K562 (cell line): ENCODE measurements around the gene SCN4B. TPM values are rescaled to one million over a fixed set of nuclear protein-coding genes. Genes with fewer than 3 reads are reported as not detected.

Experiments used
- ATAC-seq: fragments of 200-7000 bp; cut with Tn5 transposase; 3 replicates; pipeline ENCODE4 v1.9.1; 2020; ENCODE audit warnings: moderate library complexity
- BruUV-seq: library from RNA; stranded (reverse); fragments of 400-500 nt; replicated peaks from 2 replicates; lab custom pipeline; 2021; lab: Mats Ljungman, UMichigan
- CTCF ChIA-PET: fragments of 300-600 bp; formaldehyde crosslinking; extraction: SDS; loops from one replicate; lab custom pipeline; 2021; ENCODE audit warnings: low intra/inter-chr PET ratio; lab: Yijun Ruan, JAX
- POLR2A ChIA-PET: fragments of 300-600, 350-650 bp; sonication (Branson Sonifier 250); formaldehyde crosslinking; extraction: SDS; loops from one replicate; lab custom pipeline; 2021; ENCODE audit warnings: antibody characterized with exemption, inconsistent platforms; lab: Yijun Ruan, JAX
- DNase-seq, 4 experiments: peaks; one replicate each; pipeline versions ENCODE4 v3.0.0 to v3.0.0-alpha.2; 2011 to 2018; ENCODE audit warnings: low spot score in 3 of 4, mixed read lengths in 3 of 4; ENCODE audit errors: extremely low read depth in 1 of 4
- FAIRE-seq: peaks from 2 replicates; lab custom pipeline; 2011; peaks lifted over from hg19 to GRCh38; lab: Jason Lieb, UNC
- H2AFZ ChIP-seq: 2 replicates; pipeline ENCODE4 v1.6.0; 2011; ENCODE audit warnings: low read depth, low read length, control low read depth, inconsistent platforms
- H3K27ac ChIP-seq: fragments of 200-600 bp; 3 replicates; pipeline ENCODE4 v1.8.0; 2011; ENCODE audit warnings: low read depth, mild to moderate bottlenecking, control low read depth, inconsistent platforms, low read length, moderate library complexity, mixed read lengths; ENCODE audit errors: extremely low read depth
- H3K27me3 ChIP-seq, 2 experiments: fragments of 300-600 bp in 1 of 2; 2 replicates in 1 of 2; 3 replicates in 1 of 2; pipeline versions ENCODE4 v1.6.0 to v1.8.0; 2011; ENCODE audit warnings: inconsistent platforms in 2 of 2, low read length in 2 of 2, mild to moderate bottlenecking in 1 of 2, mixed read lengths in 1 of 2, moderate library complexity in 1 of 2; ENCODE audit not compliant: control insufficient read depth in 2 of 2, insufficient read depth in 2 of 2
- H3K36me3 ChIP-seq: fragments of 300-600 bp; 3 replicates; pipeline ENCODE4 v1.8.0; 2011; ENCODE audit warnings: mild to moderate bottlenecking, low read length, inconsistent platforms; ENCODE audit not compliant: control insufficient read depth, insufficient read depth
- H3K4me1 ChIP-seq, 2 experiments: fragments of 200-600 bp in 1 of 2; replicated peaks in 1 of 2; 2 replicates in 1 of 2; 3 replicates in 1 of 2; pipeline versions ENCODE4 v1.5.1 to v1.8.0; 2011; ENCODE audit warnings: inconsistent platforms in 2 of 2, low read length in 2 of 2, mild to moderate bottlenecking in 1 of 2, mixed read lengths in 1 of 2, moderate library complexity in 1 of 2; ENCODE audit not compliant: control insufficient read depth in 2 of 2, insufficient read depth in 2 of 2
- H3K4me2 ChIP-seq: 2 replicates; pipeline ENCODE4 v1.6.1; 2011; ENCODE audit warnings: low read length, control low read depth, inconsistent platforms, mixed read lengths; ENCODE audit not compliant: insufficient read depth
- H3K4me3 ChIP-seq: fragments of 200-600 bp; sonication (generic), shearing (Covaris generic); 2 replicates; pipeline ENCODE4 v1.5.1; 2016; ENCODE audit warnings: control low read depth, inconsistent platforms
- H3K79me2 ChIP-seq: fragments of 200-600 bp; 3 replicates; pipeline ENCODE4 v1.8.0; 2011; ENCODE audit warnings: low read length, inconsistent platforms; ENCODE audit not compliant: control insufficient read depth, insufficient read depth
- H3K9ac ChIP-seq, 2 experiments: 2 replicates each; pipeline versions ENCODE4 v1.6.0 to v1.6.1; 2011; ENCODE audit warnings: low read depth in 2 of 2, low read length in 2 of 2, control low read depth in 1 of 2, inconsistent platforms in 1 of 2, mild to moderate bottlenecking in 1 of 2, mixed read lengths in 1 of 2; ENCODE audit not compliant: insufficient read depth in 1 of 2
- H3K9me1 ChIP-seq: one replicate; pipeline ENCODE4 v1.6.0; 2011; ENCODE audit warnings: inconsistent platforms, mild to moderate bottlenecking, low read length, moderate library complexity; ENCODE audit not compliant: control insufficient read depth, insufficient read depth
- H3K9me3 ChIP-seq: replicated peaks from 2 replicates; pipeline ENCODE4 v1.5.1; 2011; ENCODE audit warnings: low read depth, low read length, inconsistent platforms; ENCODE audit not compliant: control insufficient read depth, insufficient read depth
- H4K20me1 ChIP-seq: replicated peaks from 2 replicates; pipeline ENCODE4 v1.6.1; 2011; ENCODE audit warnings: low read length, inconsistent platforms, mixed read lengths; ENCODE audit not compliant: control insufficient read depth, insufficient read depth
- CEBPB ChIP-seq: fragments of 450-650 bp; IDR thresholded peaks from 2 replicates; pipeline ENCODE4 v1.6.1; 2016; ENCODE audit warnings: missing genetic modification characterization, missing compliant biosample characterization
- CEBPG ChIP-seq, 3 experiments: fragments of 200-800 bp in 1 of 3; sonication (Bioruptor generic) in 1 of 3; sonication (generic) in 1 of 3; formaldehyde crosslinking in 1 of 3; IDR thresholded peaks in 2 of 3; conservative IDR thresholded peaks in 1 of 3; 2 replicates each; pipeline versions ENCODE4 v1.6.1 to v1.8.0; 2016 to 2022; ENCODE audit warnings: missing compliant biosample characterization in 2 of 3, missing genetic modification characterization in 2 of 3, mild to moderate bottlenecking in 1 of 3, missing genetic modification reagents in 1 of 3
- JUN ChIP-seq, 2 experiments: sonication (generic) in 1 of 2; formaldehyde crosslinking in 1 of 2; IDR thresholded peaks; 2 replicates each; pipeline versions ENCODE4 v1.6.1 to v1.8.0; 2012 to 2022; ENCODE audit warnings: borderline replicate concordance in 2 of 2, mild to moderate bottlenecking in 2 of 2, improper control_type of control experiment in 1 of 2, low read depth in 1 of 2, low read length in 1 of 2, missing genetic modification reagents in 1 of 2
- KDM1A ChIP-seq, 2 experiments: fragments of 450-650 bp; IDR thresholded peaks; 2 replicates each; pipeline ENCODE4 v1.6.1; 2016; ENCODE audit warnings: mild to moderate bottlenecking in 2 of 2
- RAD21 ChIP-seq, 2 experiments: fragments of 250-450 bp in 1 of 2; fragments of 450-650 bp in 1 of 2; sonication (Bioruptor Pico) in 1 of 2; formaldehyde crosslinking in 1 of 2; IDR thresholded peaks in 1 of 2; conservative IDR thresholded peaks in 1 of 2; 2 replicates each; pipeline versions ENCODE4 v1.4.0 to v1.8.0; 2020 to 2022; ENCODE audit warnings: mild to moderate bottlenecking in 2 of 2, moderate library complexity in 1 of 2
- SAFB ChIP-seq: fragments of 200-400 bp; formaldehyde crosslinking; IDR thresholded peaks from 2 replicates; pipeline ENCODE4 v1.6.1; 2017; ENCODE audit warnings: low read depth, low read length, borderline replicate concordance
- TFAM ChIP-seq: fragments of 250-450 bp; sonication (Bioruptor Pico); conservative IDR thresholded peaks from 2 replicates; pipeline ENCODE4 v1.5.0; 2021; ENCODE audit warnings: mild to moderate bottlenecking, moderate library complexity
- ZNF184 ChIP-seq: sonication (generic); formaldehyde crosslinking; IDR thresholded peaks from 2 replicates; pipeline ENCODE4 v1.5.0; 2020; ENCODE audit warnings: missing genetic modification reagents
- WGBS: fragments of 100-300 bp; shearing (Covaris generic); methylation state at CpG from one replicate; pipeline ENCODE4 v1.1.6; 2016; ENCODE audit warnings: low coverage, mixed read lengths; ENCODE audit not compliant: insufficient coverage; ENCODE audit errors: missing lambda C conversion rate; 5-methylcytosine and 5-hydroxymethylcytosine counted together
- in situ Hi-C: fragments of 300-500 bp; cut with MboI; formaldehyde crosslinking; loops from 4 replicates; pipeline ENCODE4 v1.15.0; 2018; ENCODE audit warnings: inconsistent platforms, mixed read lengths
- intact Hi-C: fragments of 100-400 bp; cut with micrococcal nuclease; formaldehyde crosslinking; loops from 2 replicates; pipeline ENCODE4 v1.14.2; 2022
- polyA plus RNA-seq, 8 experiments: library from polyadenylated mRNA; depleted of rRNA in 4 of 8; stranded (reverse) in 5 of 8; unstranded in 3 of 8; fragments of >200 nt; fragmentation: Nextera tagmentation in 2 of 8; fragmentation: Illumina TruSeq in 1 of 8; extraction: Ambion mirVana in 2 of 8; extraction: Trizol in 1 of 8; gene quantifications; 2 replicates each; pipeline versions ENCODE4 v1.2.1 to v1.2.3, GENCODE V29; 2011 to 2014; ENCODE audit warnings: inconsistent platforms in 1 of 8, missing spikeins in 1 of 8
- total RNA-seq, 7 experiments: library from RNA; depleted of rRNA in 6 of 7; stranded (reverse); fragments of >200 nt in 6 of 7; fragmentation: Illumina TruSeq in 2 of 7; extraction: Trizol in 2 of 7; gene quantifications; 2 replicates each; pipeline versions ENCODE4 v1.2.1 to v1.2.3, GENCODE V29; 2011 to 2021; ENCODE audit warnings: low replicate concordance in 1 of 7
- TF ChIP-seq, protein P1 (sequence below), 2 experiments: fragments of 450-650 bp in 1 of 2; sonication (generic) in 1 of 2; formaldehyde crosslinking in 1 of 2; IDR thresholded peaks in 1 of 2; conservative IDR thresholded peaks in 1 of 2; 2 replicates each; pipeline versions ENCODE4 v1.6.1 to v1.8.1; 2016 to 2023; ENCODE audit warnings: mild to moderate bottlenecking in 2 of 2, moderate library complexity in 2 of 2, inconsistent platforms in 1 of 2, missing genetic modification reagents in 1 of 2

Gene SCN4B
- total and polyA plus RNA-seq, 9 of the 15 experiments (the other 6 are each of a cell fraction or from before 2014, with no cell fraction given): 0.03 TPM; not detected in 8

DNA sequence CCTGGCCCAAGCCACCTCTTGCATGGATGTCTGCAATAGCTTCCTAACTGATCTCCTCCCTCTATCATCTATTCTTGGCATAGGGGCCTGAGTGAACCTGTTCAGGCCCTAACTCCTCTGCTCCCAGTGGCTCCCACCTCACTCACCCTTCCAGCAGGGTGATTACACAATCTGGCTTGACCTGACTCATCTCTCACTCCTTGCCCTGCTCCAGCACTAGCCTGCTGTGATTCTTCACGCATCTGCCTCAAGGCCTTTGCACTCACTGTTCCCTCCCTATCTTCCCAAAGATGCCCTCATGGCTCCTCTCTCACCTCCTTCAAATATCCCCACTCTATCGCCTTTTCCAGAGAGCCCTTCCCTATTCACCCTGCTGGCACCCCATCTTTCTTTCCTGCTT lies 10.5 kb downstream of the SCN4B start:
- H2AFZ ChIP-seq: no peak overlapping the region
- in situ Hi-C loops (no loop called here), intact Hi-C loops (no loop called here)
- peaks cover 0 to 11% of the 10 kb centered on the region in 2 experiments; a peak in 2 of 5 replicates for H3K4me1 ChIP-seq
- WGBS: 0% methylated on average over 2 of the region's 2 CpGs
- no peaks in the 10 kb centered on the region for H3K9me1 ChIP-seq
- peaks cover 23 to 61% of the 10 kb centered on the region in 2 experiments for H3K27me3 ChIP-seq
- H3K4me2 ChIP-seq: no peak overlapping the region
- no peak for ATAC-seq
- H3K79me2 ChIP-seq: no peaks in the 10 kb centered on the region
- DNase-seq: no peak
- no TSS peak for BruUV-seq
- no peak for FAIRE-seq
- CTCF ChIA-PET: no interaction called here
- no peaks in the 10 kb centered on the region for H3K9me3 ChIP-seq
- TF ChIP-seq JUN (IDR thresholded peaks at IDR 0.05; ENCODE audit: borderline replicate concordance, low read depth, low read length) (0 out of 2 replicates have a peak, but pooled peaks have one; percentile 14), JUN (CRISPR knock-in tag; IDR thresholded peaks at IDR 0.05; ENCODE audit: borderline replicate concordance) (no peak), CEBPG (CRISPR knock-in tag; IDR thresholded peaks at IDR 0.05) (no peak), CEBPG (tag; conservative IDR thresholded peaks at IDR 0.05 in 1 of 2, IDR thresholded peaks at IDR 0.05 in 1 of 2) (peak in 1 of 2 experiments; percentile 68; a peak in 2 of 4 replicates), CEBPB (peak; percentile 64), SAFB (no peak), ZNF184 (CRISPR knock-in tag) (no peak), TFAM (CRISPR knock-in tag) (no peak), KDM1A (IDR thresholded peaks at IDR 0.05) (peak; percentile 24 to 37; a peak in 2 of 4 replicates), RAD21 (CRISPR knock-in tag; conservative IDR thresholded peaks at IDR 0.05 in 1 of 2, IDR thresholded peaks at IDR 0.05 in 1 of 2) (no peak)
- TF ChIP-seq, protein P1, sequence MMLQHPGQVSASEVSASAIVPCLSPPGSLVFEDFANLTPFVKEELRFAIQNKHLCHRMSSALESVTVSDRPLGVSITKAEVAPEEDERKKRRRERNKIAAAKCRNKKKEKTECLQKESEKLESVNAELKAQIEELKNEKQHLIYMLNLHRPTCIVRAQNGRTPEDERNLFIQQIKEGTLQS (IDR thresholded peaks at IDR 0.05): 0 out of 2 replicates have a peak, but pooled peaks have one; percentile 17
- TF ChIP-seq, protein P1 (CRISPR knock-in tag; conservative IDR thresholded peaks at IDR 0.05): no peak
- TF ChIP-seq, all 486 proteins: peak for 5
- no peak overlapping the region for H3K4me3 ChIP-seq
- no peak overlapping the region for H3K9ac ChIP-seq
- POLR2A ChIA-PET: no interaction called here
- H3K36me3 ChIP-seq: no peaks in the 10 kb centered on the region
- no peaks in the 10 kb centered on the region; the same call in 1 of the 2 replicates for H4K20me1 ChIP-seq
- no peak overlapping the region for H3K27ac ChIP-seq
